Keratinocyte (primary cell): Measurements from ENCODE around the gene NIPAL1. TPM values are rescaled to one million over a fixed set of nuclear protein-coding genes. Genes with fewer than 3 reads are reported as not detected.

Experiments
- DNase-seq: peaks from one replicate; pipeline ENCODE4 v3.0.0-alpha.2; 2011; ENCODE audit warnings: low read depth, missing footprints, low spot score
- FAIRE-seq: peaks from 2 replicates; lab custom pipeline; 2011; peaks lifted over from hg19 to GRCh38; lab: Jason Lieb, UNC
- H2AFZ ChIP-seq: 2 replicates; pipeline ENCODE4 v1.6.0; 2012; ENCODE audit warnings: low read length, control low read depth, inconsistent platforms; ENCODE audit not compliant: control insufficient read depth
- H3K27ac ChIP-seq: 2 replicates; pipeline ENCODE4 v1.5.1; 2011; ENCODE audit warnings: low read length; ENCODE audit not compliant: control insufficient read depth, insufficient read depth
- H3K27me3 ChIP-seq: 3 replicates; pipeline ENCODE4 v1.6.0; 2011; ENCODE audit warnings: low read length; ENCODE audit not compliant: control insufficient read depth, insufficient read depth; ENCODE audit errors: extremely low read depth
- H3K36me3 ChIP-seq, 2 experiments: 2 replicates in 1 of 2; 3 replicates in 1 of 2; pipeline ENCODE4 v1.5.1; 2011; ENCODE audit warnings: low read length in 2 of 2, mild to moderate bottlenecking in 1 of 2; ENCODE audit not compliant: control insufficient read depth in 2 of 2, insufficient read depth in 2 of 2; ENCODE audit errors: extremely low read depth in 1 of 2
- H3K4me1 ChIP-seq: 3 replicates; pipeline ENCODE4 v1.5.1; 2011; ENCODE audit warnings: low read length; ENCODE audit not compliant: control insufficient read depth, insufficient read depth; ENCODE audit errors: extremely low read depth
- H3K4me2 ChIP-seq: 3 replicates; pipeline ENCODE4 v1.6.0; 2011; ENCODE audit warnings: low read depth, low read length; ENCODE audit not compliant: control insufficient read depth, insufficient read depth; ENCODE audit errors: extremely low read depth
- H3K4me3 ChIP-seq, 3 experiments: fragments of 200-600 bp in 1 of 3; sonication (generic) in 1 of 3; 2 replicates in 2 of 3; 3 replicates in 1 of 3; pipeline ENCODE4 v1.5.1; 2011 to 2016; ENCODE audit warnings: low read length in 3 of 3, mild to moderate bottlenecking in 3 of 3, control low read depth in 2 of 3, inconsistent platforms in 1 of 3, low read depth in 1 of 3, mixed read lengths in 1 of 3, mixed run types in 1 of 3, moderate library complexity in 1 of 3; ENCODE audit not compliant: control insufficient read depth in 2 of 3, insufficient read depth in 2 of 3; ENCODE audit errors: extremely low read depth in 1 of 3
- H3K79me2 ChIP-seq: 2 replicates; pipeline ENCODE4 v1.6.0; 2012; ENCODE audit warnings: low read length; ENCODE audit not compliant: control insufficient read depth, insufficient read depth
- H3K9ac ChIP-seq: 3 replicates; pipeline ENCODE4 v1.6.0; 2011; ENCODE audit warnings: low read length; ENCODE audit not compliant: control insufficient read depth, insufficient read depth; ENCODE audit errors: extremely low read depth
- H3K9me1 ChIP-seq: 3 replicates; pipeline ENCODE4 v1.6.0; 2011; ENCODE audit warnings: low read length; ENCODE audit not compliant: control insufficient read depth, insufficient read depth; ENCODE audit errors: extremely low read depth
- H3K9me3 ChIP-seq: 2 replicates; pipeline ENCODE4 v1.5.1; 2012; ENCODE audit warnings: low read depth, low read length; ENCODE audit not compliant: control insufficient read depth
- H4K20me1 ChIP-seq: 3 replicates; pipeline ENCODE4 v1.6.0; 2011; ENCODE audit warnings: low read length; ENCODE audit not compliant: control insufficient read depth, insufficient read depth; ENCODE audit errors: extremely low read depth
- CTCF ChIP-seq, 3 experiments: IDR thresholded peaks in 1 of 3; conservative IDR thresholded peaks in 1 of 3; optimal IDR thresholded peaks in 1 of 3; 2 replicates in 2 of 3; 3 replicates in 1 of 3; pipeline versions ENCODE3 to v1.5.1; 2011; ENCODE audit warnings: low read length in 3 of 3, mild to moderate bottlenecking in 3 of 3, moderate library complexity in 2 of 3, control low read depth in 1 of 3, inconsistent platforms in 1 of 3; ENCODE audit not compliant: insufficient read depth in 2 of 3; ENCODE audit errors: extremely low read depth in 1 of 3
- EZH2 ChIP-seq: IDR thresholded peaks from one replicate; pipeline ENCODE4 v1.6.1; 2012; ENCODE audit warnings: inconsistent platforms, mild to moderate bottlenecking, low read length, moderate library complexity
- dilution Hi-C: fragments of 300-500 bp; cut with MboI; formaldehyde crosslinking; loops from one replicate; pipeline ENCODE4 v1.7.0; 2020; ENCODE audit warnings: low sequenced_read_pairs; ENCODE audit not compliant: extremely low pct_ligation_motif_present
- polyA plus RNA-seq, 5 experiments: library from polyadenylated mRNA; depleted of rRNA in 3 of 5; stranded (reverse) in 3 of 5; stranded (forward) in 1 of 5; unstranded in 1 of 5; fragments of >200 nt; gene quantifications; 1 replicate in 1 of 5; 2 replicates in 3 of 5; 3 replicates in 1 of 5; pipeline versions ENCODE4 v1.2.1 to v1.2.3, GENCODE V29; 2011 to 2012; ENCODE audit warnings: missing spikeins in 2 of 5, low read depth in 1 of 5, low replicate concordance in 1 of 5

NIPAL1 gene
- polyA plus RNA-seq, 1 donor (not counting 4 experiments of a cell fraction or from before 2014, with no cell fraction given) = 18.9 TPM

- no peaks in the 10 kb centered on the region for H3K9me1 ChIP-seq
- no peak for DNase-seq
- no peak overlapping the region for H2AFZ ChIP-seq
- peaks cover 5 to 6% of the 10 kb centered on the region in 2 experiments for H3K36me3 ChIP-seq
- no peaks in the 10 kb centered on the region for H3K9me3 ChIP-seq
- H3K9ac ChIP-seq = no peak overlapping the region
- H3K4me3 ChIP-seq = no peak overlapping the region
- dilution Hi-C loops = no loop called here
- H3K4me1 ChIP-seq = no peaks in the 10 kb centered on the region
- H3K27ac ChIP-seq = no peak overlapping the region
- TF ChIP-seq EZH2 (no peak), CTCF (optimal IDR thresholded peaks at IDR 0.05 in 1 of 3, IDR thresholded peaks at IDR 0.05 in 1 of 3, conservative IDR thresholded peaks at IDR 0.05 in 1 of 3; ENCODE audit: extremely low read depth in 1 of 3, insufficient read depth in 2 of 3, low read length in 3 of 3) (no peak)
- H3K27me3 ChIP-seq = no peaks in the 10 kb centered on the region
- FAIRE-seq = no peak
- no peaks in the 10 kb centered on the region for H4K20me1 ChIP-seq
- H3K4me2 ChIP-seq = no peak overlapping the region
- no peaks in the 10 kb centered on the region for H3K79me2 ChIP-seq
These were observed 12.1 kb downstream of the NIPAL1 start for GRCh38 chr4:48028696-48029095.

DNA sequence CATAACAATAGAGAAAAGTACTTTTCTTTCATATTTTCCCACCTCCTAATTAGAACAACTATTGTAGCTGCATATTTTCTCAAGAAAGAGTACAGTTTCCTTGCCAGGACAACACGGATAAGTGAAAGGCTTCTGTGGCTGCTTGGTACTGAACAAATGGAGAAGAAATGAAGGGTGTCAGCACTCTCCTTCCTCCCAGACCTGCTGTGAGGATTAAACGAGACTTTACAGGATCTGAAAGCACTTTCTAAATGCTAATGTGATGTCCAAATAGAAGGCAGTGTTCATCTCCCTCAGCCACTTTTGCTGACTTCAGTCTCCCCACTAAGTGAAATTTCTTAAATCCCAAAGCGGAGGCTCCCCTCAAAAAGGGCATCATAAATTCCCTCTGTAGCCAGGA lies 13.9 kb downstream of the NIPAL1 start:
- H3K9ac ChIP-seq = no peak overlapping the region
- no peaks in the 10 kb centered on the region for H3K79me2 ChIP-seq
- H3K4me3 ChIP-seq = no peak overlapping the region
- H3K9me3 ChIP-seq = no peaks in the 10 kb centered on the region
- no peaks in the 10 kb centered on the region for H4K20me1 ChIP-seq
- H3K27ac ChIP-seq = no peak overlapping the region
- H3K36me3 ChIP-seq = peaks cover 5 to 7% of the 10 kb centered on the region in 2 experiments
- H3K27me3 ChIP-seq = no peaks in the 10 kb centered on the region
- no peaks in the 10 kb centered on the region for H3K4me1 ChIP-seq
- no peak for TF ChIP-seq CTCF (optimal IDR thresholded peaks at IDR 0.05 in 1 of 3, IDR thresholded peaks at IDR 0.05 in 1 of 3, conservative IDR thresholded peaks at IDR 0.05 in 1 of 3; ENCODE audit: extremely low read depth in 1 of 3, insufficient read depth in 2 of 3, low read length in 3 of 3)
- no peak for TF ChIP-seq EZH2
- no peaks in the 10 kb centered on the region for H3K9me1 ChIP-seq
- FAIRE-seq (no peak), DNase-seq (no peak)
- no peak overlapping the region for H2AFZ ChIP-seq
- H3K4me2 ChIP-seq = no peak overlapping the region
- dilution Hi-C loops = no loop called here
